Measurements from ENCODE around the gene RPL23. TPM values are rescaled to one million over a fixed set of nuclear protein-coding genes. Genes with fewer than 3 reads are reported as not detected.

RPL23 gene
- total RNA-seq (2014; rRNA removed; shearing (Covaris generic)): 2,388 and 2,583 TPM in 2 replicates
- 1,576 and 1,622 TPM in 2 replicates for polyA plus RNA-seq (2014; cell fraction: nucleus; rRNA removed)

DNA sequence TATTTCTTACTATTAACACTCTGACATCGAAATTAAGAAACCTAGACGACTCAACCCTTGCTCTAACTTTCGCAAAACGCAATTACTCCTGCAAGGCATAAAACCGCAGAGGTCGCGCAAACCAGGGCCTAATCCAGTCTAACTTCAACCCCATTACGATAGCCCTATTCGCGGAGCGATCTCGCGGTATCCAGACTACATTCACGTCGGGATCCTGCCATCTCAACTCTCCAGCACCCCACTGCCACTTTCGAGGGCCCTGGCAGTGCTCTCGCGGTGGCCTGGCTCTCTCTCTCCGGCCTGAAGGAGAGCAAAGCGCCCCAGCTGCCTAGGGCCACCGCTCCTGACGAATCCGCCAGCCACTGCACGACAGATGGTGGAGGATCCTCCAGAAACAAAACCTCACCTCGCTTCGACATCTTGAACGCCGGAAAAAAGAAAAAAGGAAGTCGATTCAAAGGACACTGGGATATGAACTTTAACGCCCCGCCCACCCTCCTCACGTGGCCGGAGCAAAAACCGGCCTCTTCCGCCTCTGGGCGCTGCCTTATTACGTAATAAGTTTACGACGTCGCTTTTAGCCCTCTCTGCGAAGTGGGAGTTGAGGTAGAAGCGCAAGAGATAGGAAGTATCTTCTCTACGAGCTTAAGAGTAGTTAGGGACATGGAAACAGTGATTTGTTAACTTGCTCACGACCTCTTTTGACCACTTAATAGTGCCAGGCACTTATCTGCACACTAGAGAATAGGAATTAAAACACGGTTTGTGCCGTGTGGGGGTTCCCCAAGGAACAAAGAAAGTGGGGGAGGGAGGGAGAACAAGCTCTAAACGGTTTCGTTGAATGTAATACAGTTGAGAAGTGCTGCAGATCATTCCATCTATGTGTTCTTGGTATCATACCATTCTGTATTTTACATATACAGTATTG is at the start of gene RPL23:
Gene RPL23 (minus strand): TSS at position 430 of the 928 bp plus-strand sequence. CDS start 11 bp downstream, at position 419.
- DNase-seq (ENCODE audit: extremely low read depth, low read depth): peak; percentile 97

GRCh38 chr17:38900978-38901656 is 47.6 kb upstream of the RPL23 start:
- DNase-seq (ENCODE audit: extremely low read depth, low read depth): no peak

DNA sequence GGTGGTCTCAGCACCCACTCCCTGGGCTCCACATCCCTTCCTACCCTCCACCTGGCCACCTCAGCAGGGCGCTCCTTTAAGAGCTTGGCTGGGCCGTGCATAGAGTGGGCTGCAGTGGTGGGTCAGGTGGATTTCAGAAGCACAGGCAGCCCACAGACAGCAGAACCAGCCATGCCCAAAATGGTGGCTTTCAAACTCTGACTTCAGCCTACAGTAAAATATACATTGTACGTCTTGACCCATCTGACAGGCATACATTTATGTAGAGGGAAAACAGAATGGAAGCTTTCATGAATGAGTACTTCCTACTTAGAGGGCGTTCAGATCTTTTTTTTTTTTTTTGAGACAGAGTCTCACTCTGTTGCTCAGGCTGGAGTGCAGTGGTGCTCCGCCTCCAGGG is 45.9 kb upstream of the RPL23 start:
- DNase-seq (ENCODE audit: extremely low read depth, low read depth): no peak

- DNase-seq (ENCODE audit: extremely low read depth, low read depth): no peak
These were observed 45.4 kb upstream of the RPL23 start for GRCh38 chr17:38898812-38899348.

- DNase-seq (ENCODE audit: extremely low read depth, low read depth): no peak
These were observed 44.8 kb upstream of the RPL23 start for GRCh38 chr17:38898291-38898679.

DNA sequence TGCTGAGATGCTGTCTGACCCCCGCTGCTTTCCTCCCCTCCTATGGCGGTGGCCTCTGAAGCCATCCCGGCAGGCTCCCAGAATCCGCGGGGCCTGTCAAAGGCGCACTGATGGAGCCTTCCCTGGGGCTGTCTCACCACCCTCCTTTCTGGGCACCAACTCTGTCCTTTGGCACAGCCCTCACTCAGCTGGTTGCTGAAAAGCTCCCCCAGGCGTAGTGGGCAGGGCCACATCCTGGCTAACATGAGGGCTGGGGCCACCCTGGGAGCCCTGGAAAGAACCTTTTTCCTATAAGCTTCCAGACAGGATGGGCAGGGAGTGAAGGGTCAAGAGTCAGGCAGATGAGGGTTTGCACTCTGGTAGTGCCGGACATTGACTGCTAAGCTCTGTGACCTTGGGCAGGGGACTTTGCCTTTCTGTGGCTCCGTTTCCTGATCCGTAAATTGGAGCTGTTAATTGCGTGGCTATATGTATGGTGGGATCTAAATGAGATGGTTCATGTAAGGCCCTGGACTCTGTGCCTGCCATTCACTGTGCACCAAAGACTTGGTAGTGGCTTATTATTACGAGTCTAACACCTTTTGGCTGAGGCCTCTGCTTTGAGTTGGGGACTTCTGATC is 44.3 kb upstream of the RPL23 start:
- DNase-seq (ENCODE audit: extremely low read depth, low read depth): no peak

DNA sequence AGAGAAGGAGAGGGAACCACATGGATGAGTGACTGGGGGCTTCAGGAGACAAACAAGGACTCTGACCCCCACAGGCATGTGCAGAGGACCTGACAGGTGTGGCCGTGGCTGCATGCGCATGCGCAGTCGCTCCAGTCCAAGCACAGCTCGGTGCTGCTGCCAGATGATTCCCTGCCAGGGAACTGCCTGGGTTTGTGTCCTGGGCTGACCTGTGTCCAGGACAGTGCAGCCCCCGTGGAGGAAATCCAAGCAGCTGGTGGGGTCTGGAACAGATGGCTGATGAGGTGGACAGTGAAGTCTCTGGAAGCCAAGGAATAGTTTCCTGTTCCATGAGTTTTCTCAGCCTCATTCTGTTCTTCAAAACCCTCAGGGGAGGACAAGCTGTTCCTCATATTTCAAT is 43.7 kb upstream of the RPL23 start:
- DNase-seq (ENCODE audit: extremely low read depth, low read depth): no peak

DNA sequence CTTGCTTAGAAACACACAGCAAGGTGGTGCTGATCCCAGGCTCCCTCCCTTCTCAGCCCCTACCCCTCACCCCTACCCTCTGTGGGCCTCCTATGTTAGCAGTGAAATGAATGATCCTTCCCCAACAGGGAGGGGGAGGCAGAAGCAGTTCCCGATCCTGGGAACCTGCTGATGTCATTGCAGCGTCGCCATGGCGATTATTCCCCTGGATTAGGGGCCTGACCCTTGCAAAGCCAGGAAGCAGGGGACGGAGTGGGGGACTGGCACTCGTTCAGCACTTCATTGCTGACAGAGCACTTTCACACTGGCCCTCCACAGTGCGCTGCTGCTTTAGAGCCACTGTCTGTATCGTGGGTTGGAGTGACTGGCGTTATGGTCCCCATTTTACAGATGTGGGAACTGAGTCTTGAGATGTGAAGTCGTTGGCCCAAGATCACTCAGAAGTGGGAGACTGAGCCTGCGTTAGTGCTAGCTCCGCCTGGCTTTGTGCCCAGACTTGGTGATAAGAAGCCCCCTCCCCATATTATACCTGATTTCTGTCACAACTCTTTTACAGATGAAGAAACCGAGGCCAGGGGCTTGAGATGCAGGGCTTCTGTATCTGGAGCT is 42.9 kb upstream of the RPL23 start:
- DNase-seq (ENCODE audit: extremely low read depth, low read depth): no peak

- no peak for DNase-seq (ENCODE audit: extremely low read depth, low read depth)
These were observed 40.8 kb upstream of the RPL23 start for GRCh38 chr17:38894276-38894675.

DNA sequence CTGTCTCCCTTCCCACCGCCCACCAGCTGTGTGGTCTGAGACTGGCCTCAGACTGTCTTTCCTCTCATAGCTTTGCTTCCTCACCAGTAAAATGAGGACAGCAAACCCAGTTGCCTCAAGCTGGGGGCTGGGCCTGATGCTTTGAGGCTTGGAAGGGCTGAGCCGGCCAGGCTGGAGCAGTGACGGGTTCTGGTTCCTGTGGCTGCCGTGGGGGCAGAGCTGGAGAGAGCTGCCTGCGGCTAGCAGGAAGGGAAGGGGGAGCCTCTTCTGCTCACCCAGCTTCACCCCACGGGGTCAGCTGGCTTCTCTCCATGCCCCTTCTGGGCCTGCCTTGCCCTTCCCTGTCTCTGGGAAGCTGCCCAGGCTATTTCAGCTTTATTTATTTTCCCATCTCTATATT is 40.1 kb upstream of the RPL23 start:
- no peak for DNase-seq (ENCODE audit: extremely low read depth, low read depth)

- no peak for DNase-seq (ENCODE audit: extremely low read depth, low read depth)
These were observed 39.6 kb upstream of the RPL23 start for GRCh38 chr17:38893113-38893512.

DNA sequence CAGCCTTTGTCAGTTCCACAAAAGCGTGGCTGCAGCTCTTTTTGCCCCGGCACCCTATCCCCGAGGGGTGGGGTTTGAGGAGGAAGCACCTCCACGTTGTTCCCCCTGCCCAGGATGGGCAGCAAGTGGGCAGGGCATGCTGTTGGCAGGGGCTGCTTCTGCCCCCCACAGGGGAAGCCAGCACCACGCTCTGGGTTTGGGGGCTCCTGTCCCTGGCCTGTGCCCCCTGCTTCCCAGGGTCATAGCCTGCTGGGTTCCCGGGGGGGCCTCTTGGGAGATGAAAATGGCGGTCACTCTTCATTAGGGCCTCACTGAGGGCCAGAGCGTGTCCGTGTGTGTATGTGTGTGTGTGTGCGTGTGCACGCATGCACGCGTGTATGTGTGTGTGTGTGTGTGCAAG is 39.1 kb upstream of the RPL23 start:
- DNase-seq (ENCODE audit: extremely low read depth, low read depth): no peak

- no peak for DNase-seq (ENCODE audit: extremely low read depth, low read depth)
These were observed 38.6 kb upstream of the RPL23 start for GRCh38 chr17:38892083-38892482.

- DNase-seq (ENCODE audit: extremely low read depth, low read depth): no peak
These were observed 37.9 kb upstream of the RPL23 start for GRCh38 chr17:38891441-38891840.

GRCh38 chr17:38890410-38890746 is 36.9 kb upstream of the RPL23 start:
- DNase-seq (ENCODE audit: extremely low read depth, low read depth): no peak

GRCh38 chr17:38889745-38890409 is 36.4 kb upstream of the RPL23 start:
- no peak for DNase-seq (ENCODE audit: extremely low read depth, low read depth)

- no peak for DNase-seq (ENCODE audit: extremely low read depth, low read depth)
These were observed 35.3 kb upstream of the RPL23 start for GRCh38 chr17:38888842-38889241.

GRCh38 chr17:38886643-38887010 is 33.1 kb upstream of the RPL23 start:
- DNase-seq (ENCODE audit: extremely low read depth, low read depth): no peak

DNA sequence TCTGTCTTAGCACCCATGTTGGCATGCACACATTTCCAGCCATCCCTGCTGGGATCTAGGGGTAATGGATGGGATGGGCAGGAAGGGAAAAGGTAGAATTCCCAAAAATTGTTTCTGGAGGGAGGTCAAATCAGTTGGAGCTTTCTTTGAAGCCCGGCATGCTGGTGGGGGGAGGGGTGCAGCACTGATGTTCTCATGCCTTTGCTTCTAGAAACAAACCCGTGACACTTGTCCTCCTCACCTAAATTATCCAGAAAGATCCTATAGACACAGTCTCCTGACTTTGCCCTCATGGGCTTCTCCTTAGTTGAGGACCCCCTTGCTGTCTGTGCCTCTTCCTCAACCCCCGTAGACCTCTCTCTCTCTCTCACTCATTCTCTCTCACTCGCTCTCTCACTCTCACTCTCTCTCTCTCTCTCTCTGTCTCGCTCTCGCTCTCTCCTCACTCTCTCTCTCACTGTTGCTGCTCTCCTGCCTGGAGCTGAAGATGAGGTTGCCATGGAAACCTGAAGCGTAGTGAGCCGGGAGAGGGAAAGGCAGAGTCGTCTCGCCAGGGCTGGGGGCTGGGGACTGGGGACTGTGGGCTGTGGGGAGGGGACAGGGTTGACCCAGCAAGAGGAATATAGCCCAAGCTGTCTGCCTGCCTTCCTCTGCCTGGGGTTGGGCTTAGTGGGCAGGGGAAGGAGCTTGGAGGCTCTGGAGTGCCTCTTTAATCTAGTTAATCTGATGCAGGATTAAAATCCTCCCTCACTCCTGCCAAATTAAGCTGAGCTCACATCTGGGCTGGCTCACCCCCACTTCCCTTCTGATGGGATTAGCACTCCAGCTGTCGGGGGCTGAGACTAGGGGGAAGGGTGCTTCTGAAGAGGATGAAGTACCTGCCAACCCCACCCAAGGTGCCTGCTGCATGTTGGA is 32.5 kb upstream of the RPL23 start:
- DNase-seq (ENCODE audit: extremely low read depth, low read depth): no peak

All from NCI-H460 (cell line).